Measurements from ENCODE around the gene REEP1. TPM values are rescaled to one million over a fixed set of nuclear protein-coding genes. Genes with fewer than 3 reads are reported as not detected.

The REEP1 gene
- total RNA-seq, 6 donors from 2014 or later: 4.1 to 10.4 (median 7.5) TPM

GRCh38 chr2:86286516-86286915 lies 50.9 kb downstream of the REEP1 start:
- no peak overlapping the region for H3K27ac ChIP-seq
- 49 to 69% methylated on average over 3 of the region's 3 CpGs for whole genome bisulfite sequencing, 2 donors
- ATAC-seq (ENCODE audit: low FRiP score in 2 of 2): no peak
- no peak for TF ChIP-seq POLR2AphosphoS5 (IDR thresholded peaks at IDR 0.05)
- no peak for TF ChIP-seq EP300 (IDR thresholded peaks at IDR 0.05)
- TF ChIP-seq POLR2A (IDR thresholded peaks at IDR 0.05): no peak
- TF ChIP-seq CTCF (IDR thresholded peaks at IDR 0.05): no peak
- no peaks in the 10 kb centered on the region for H3K36me3 ChIP-seq
- H3K9me3 ChIP-seq: no peaks in the 10 kb centered on the region
- no peak overlapping the region for H3K4me3 ChIP-seq
- H3K4me1 ChIP-seq: peaks cover 0 to 5% (median 0%) of the 10 kb centered on the region in 4 donors
- DNase-seq: no peak
- H3K27me3 ChIP-seq: no peaks in the 10 kb centered on the region

GRCh38 chr2:86285981-86286380 lies 51.4 kb downstream of the REEP1 start:
- no peak for TF ChIP-seq POLR2AphosphoS5 (IDR thresholded peaks at IDR 0.05)
- TF ChIP-seq CTCF (IDR thresholded peaks at IDR 0.05): no peak
- TF ChIP-seq EP300 (IDR thresholded peaks at IDR 0.05): no peak
- TF ChIP-seq POLR2A (IDR thresholded peaks at IDR 0.05): no peak
- peaks cover 0 to 5% (median 0%) of the 10 kb centered on the region in 4 donors for H3K4me1 ChIP-seq
- H3K36me3 ChIP-seq: no peaks in the 10 kb centered on the region
- no peak for DNase-seq
- no peaks in the 10 kb centered on the region for H3K9me3 ChIP-seq
- no peak for ATAC-seq (ENCODE audit: low FRiP score in 2 of 2)
- H3K27ac ChIP-seq: no peak overlapping the region
- H3K4me3 ChIP-seq: no peak overlapping the region
- H3K27me3 ChIP-seq: no peaks in the 10 kb centered on the region
- 77% methylated on average over 7 of the region's 7 CpGs for WGBS, 2 donors

- ATAC-seq (ENCODE audit: low FRiP score in 2 of 2) (no peak), DNase-seq (no peak)
- H3K36me3 ChIP-seq: no peaks in the 10 kb centered on the region
- no peak overlapping the region for H3K27ac ChIP-seq
- TF ChIP-seq EP300 (IDR thresholded peaks at IDR 0.05) (no peak), POLR2A (IDR thresholded peaks at IDR 0.05) (no peak), CTCF (IDR thresholded peaks at IDR 0.05) (no peak), POLR2AphosphoS5 (IDR thresholded peaks at IDR 0.05) (no peak)
- no peaks in the 10 kb centered on the region for H3K27me3 ChIP-seq
- peaks cover 0 to 5% (median 0%) of the 10 kb centered on the region in 4 donors for H3K4me1 ChIP-seq
- H3K4me3 ChIP-seq: no peak overlapping the region
- WGBS, 2 donors: 51 to 79% methylated on average over 2 to 3 of the region's 3 CpGs
- H3K9me3 ChIP-seq: no peaks in the 10 kb centered on the region
These were observed 51.9 kb downstream of the REEP1 start for GRCh38 chr2:86285571-86285970.

GRCh38 chr2:86284987-86285386 lies 52.4 kb downstream of the REEP1 start:
- no peak overlapping the region for H3K4me3 ChIP-seq
- H3K4me1 ChIP-seq: peaks cover 0 to 5% (median 0%) of the 10 kb centered on the region in 4 donors
- no peaks in the 10 kb centered on the region for H3K36me3 ChIP-seq
- TF ChIP-seq CTCF (IDR thresholded peaks at IDR 0.05) (no peak), POLR2A (IDR thresholded peaks at IDR 0.05) (no peak), EP300 (IDR thresholded peaks at IDR 0.05) (no peak), POLR2AphosphoS5 (IDR thresholded peaks at IDR 0.05) (no peak)
- ATAC-seq (ENCODE audit: low FRiP score in 2 of 2): no peak
- WGBS, 2 donors: 79 to 82% methylated on average over 3 of the region's 3 CpGs
- no peaks in the 10 kb centered on the region for H3K27me3 ChIP-seq
- no peak for DNase-seq
- no peaks in the 10 kb centered on the region for H3K9me3 ChIP-seq
- H3K27ac ChIP-seq: no peak overlapping the region

GRCh38 chr2:86284401-86284841 lies 53.0 kb downstream of the REEP1 start:
- 81 to 83% methylated on average over 12 of the region's 12 CpGs for WGBS, 2 donors
- DNase-seq: no peak
- TF ChIP-seq CTCF (IDR thresholded peaks at IDR 0.05): no peak
- no peak for TF ChIP-seq EP300 (IDR thresholded peaks at IDR 0.05)
- TF ChIP-seq POLR2AphosphoS5 (IDR thresholded peaks at IDR 0.05): no peak
- no peak for TF ChIP-seq POLR2A (IDR thresholded peaks at IDR 0.05)
- H3K4me3 ChIP-seq: no peak overlapping the region
- no peaks in the 10 kb centered on the region for H3K27me3 ChIP-seq
- H3K27ac ChIP-seq: no peak overlapping the region
- no peaks in the 10 kb centered on the region for H3K36me3 ChIP-seq
- peaks cover 0 to 5% (median 0%) of the 10 kb centered on the region in 4 donors for H3K4me1 ChIP-seq
- ATAC-seq (ENCODE audit: low FRiP score in 2 of 2): no peak
- H3K9me3 ChIP-seq: no peaks in the 10 kb centered on the region
